ENCODE measurements around the gene TRIM8. TPM values are rescaled to one million over a fixed set of nuclear protein-coding genes. Genes with fewer than 3 reads are reported as not detected.
A peak's percentile ranks its signal among the peaks of the same experiment; 100 is the strongest.

The TRIM8 gene
- total and polyA plus RNA-seq, 9 donors = 48.5 to 120 (median 84.3) TPM

DNA sequence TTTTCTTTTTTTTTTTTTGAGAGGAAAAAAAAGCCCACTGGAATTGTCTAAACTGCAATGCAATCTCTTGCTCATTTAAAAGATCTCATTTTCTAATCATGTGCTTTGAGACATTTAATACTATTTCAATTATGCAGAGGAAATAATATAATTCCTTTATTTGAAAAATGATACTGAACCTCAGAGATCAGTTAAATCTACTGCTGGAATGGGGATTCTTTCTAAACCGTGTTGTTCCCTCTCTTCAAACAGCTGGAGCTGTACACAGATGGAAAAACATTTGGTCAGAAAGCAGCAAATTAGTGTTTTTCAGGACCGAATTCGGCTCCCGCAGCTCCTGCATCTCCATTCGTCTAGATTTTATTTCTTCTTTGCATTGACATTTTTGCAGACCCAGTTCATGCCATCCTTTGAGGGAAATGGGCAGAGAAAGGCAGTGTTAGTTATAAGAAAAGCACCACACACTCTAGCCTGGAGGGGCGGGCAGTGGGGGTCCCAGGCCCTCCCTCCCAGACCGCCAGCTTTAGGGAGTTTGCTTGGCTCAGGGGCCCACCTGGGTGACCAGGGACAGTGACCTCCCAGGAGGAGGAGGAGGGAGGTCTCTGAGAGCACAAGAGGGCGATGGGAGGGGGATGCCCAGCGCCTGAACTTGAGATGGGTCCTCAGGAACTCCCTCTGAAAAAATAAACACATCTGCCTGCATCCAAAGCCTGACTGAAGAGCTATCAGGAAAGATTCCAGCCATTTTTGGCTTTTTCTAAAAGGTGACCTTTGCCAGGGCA lies 32.4 kb downstream of the TRIM8 start:
- Histone ChIP-seq H3K27ac (peak overlapping the region in 1 of 2 donors; percentile 18), H3K9me3 (no peaks in the 10 kb centered on the region), H3K27me3 (no peaks in the 10 kb centered on the region), H3K36me3 (no peaks in the 10 kb centered on the region), H3K4me1 (ENCODE audit: insufficient read depth) (peaks cover 32% of the 10 kb centered on the region), H3K4me3 (no peak overlapping the region)
- intact Hi-C loops (cut with DNase I) = loop anchor here in 1 of 4 donors (5.0 kb wide), 1 partner anchor 36 kb away; the partner anchor contains the start of genes ARL3 and SFXN2
- TF ChIP-seq CTCF (IDR thresholded peaks at IDR 0.05) = no peak
- TF ChIP-seq POLR2A (IDR thresholded peaks at IDR 0.05) = no peak
- TF ChIP-seq EP300 (IDR thresholded peaks at IDR 0.05) = no peak
- no peak for DNase-seq
- WGBS, 3 donors = 28 to 42% (median 31%) methylated on average over 9 of the region's 9 CpGs

DNA sequence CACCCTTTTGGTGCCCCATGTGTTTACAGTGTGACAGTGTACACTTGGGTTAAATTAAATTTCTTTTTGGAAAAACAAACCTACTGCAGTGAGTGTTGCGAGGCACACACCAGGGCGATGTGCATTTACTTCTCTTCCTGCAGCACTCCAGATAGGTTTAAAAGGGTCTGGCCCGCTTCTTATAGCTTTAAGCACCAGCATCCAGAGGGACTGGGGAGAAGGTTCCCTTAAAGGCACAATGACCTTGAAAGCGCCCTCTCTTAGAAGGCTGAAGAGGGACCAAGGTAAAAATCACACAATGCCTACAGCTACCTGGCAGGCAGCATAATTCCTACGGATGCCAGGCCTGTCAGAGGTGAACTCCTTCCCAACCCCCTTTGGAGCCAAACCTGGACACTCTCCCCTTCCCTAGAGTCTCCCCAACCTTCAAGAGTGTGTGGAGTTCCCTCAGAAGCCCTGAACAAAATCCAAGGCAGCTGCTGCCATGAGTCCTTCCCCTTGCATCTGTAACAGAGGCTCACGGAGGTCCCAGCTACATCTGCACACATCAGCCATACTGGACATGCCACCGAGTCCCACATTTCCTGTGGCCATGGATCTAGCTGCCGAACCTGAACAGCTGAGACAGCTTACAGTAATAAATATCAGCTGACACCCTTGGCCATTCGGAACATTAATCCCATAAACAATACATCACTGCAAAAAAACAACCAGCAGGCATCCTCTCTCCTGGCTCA lies 33.2 kb downstream of the TRIM8 start:
- no peak for TF ChIP-seq EP300 (IDR thresholded peaks at IDR 0.05)
- no peak for TF ChIP-seq CTCF (IDR thresholded peaks at IDR 0.05)
- no peak for TF ChIP-seq POLR2A (IDR thresholded peaks at IDR 0.05)
- 50 to 57% (median 53%) methylated on average over 9 of the region's 9 CpGs for WGBS, 3 donors
- no peaks in the 10 kb centered on the region for H3K27me3 ChIP-seq
- no peaks in the 10 kb centered on the region for H3K36me3 ChIP-seq
- intact Hi-C loops (cut with DNase I) = loop anchor here in 1 of 4 donors (5.0 kb wide), 1 partner anchor 35 kb away; the partner anchor contains the start of genes ARL3 and SFXN2
- DNase-seq = peak in 1 of 5 donors; percentile 12
- no peaks in the 10 kb centered on the region for H3K9me3 ChIP-seq
- peaks cover 32% of the 10 kb centered on the region for H3K4me1 ChIP-seq (ENCODE audit: insufficient read depth)
- peak overlapping the region in 1 of 2 donors; percentile 18 for H3K27ac ChIP-seq
- H3K4me3 ChIP-seq = no peak overlapping the region

GRCh38 chr10:102678068-102678400 lies 33.8 kb downstream of the TRIM8 start:
- no peak for DNase-seq
- Histone ChIP-seq H3K9me3 (no peaks in the 10 kb centered on the region), H3K4me3 (no peak overlapping the region), H3K27me3 (no peaks in the 10 kb centered on the region), H3K4me1 (ENCODE audit: insufficient read depth) (peaks cover 32% of the 10 kb centered on the region), H3K27ac (peak overlapping the region in 1 of 2 donors; percentile 7), H3K36me3 (no peaks in the 10 kb centered on the region)
- intact Hi-C loops (cut with DNase I) = loop anchor here in 1 of 4 donors (5.0 kb wide), 1 partner anchor 34 kb away; the partner anchor contains the start of genes ARL3 and SFXN2
- no peak for TF ChIP-seq CTCF (IDR thresholded peaks at IDR 0.05)
- TF ChIP-seq POLR2A (IDR thresholded peaks at IDR 0.05) = no peak
- 58 to 64% (median 61%) methylated on average over 9 of the region's 9 CpGs for WGBS, 3 donors

GRCh38 chr10:102678842-102679289 lies 34.6 kb downstream of the TRIM8 start:
- intact Hi-C loops (cut with DNase I) = loop anchor here in 1 of 4 donors (5.0 kb wide), 1 partner anchor 33 kb away; the partner anchor contains the start of genes ARL3 and SFXN2
- Histone ChIP-seq H3K4me1 (ENCODE audit: insufficient read depth) (peaks cover 30% of the 10 kb centered on the region), H3K36me3 (no peaks in the 10 kb centered on the region), H3K4me3 (no peak overlapping the region), H3K9me3 (no peaks in the 10 kb centered on the region), H3K27ac (peak overlapping the region in 1 of 2 donors; percentile 32), H3K27me3 (no peaks in the 10 kb centered on the region)
- DNase-seq = peak; percentile 70 to 82 (median 74)
- TF ChIP-seq EP300 (IDR thresholded peaks at IDR 0.05) (no peak), POLR2A (IDR thresholded peaks at IDR 0.05) (no peak), CTCF (IDR thresholded peaks at IDR 0.05) (peak; percentile 11 to 64 (median 43))
- 10 to 41% (median 17%) methylated on average over 9 of the region's 9 CpGs for WGBS, 3 donors

Measured in ovary (tissue), 9 donors.